NCI-H1694 treated with DMSO at 0.1 percent for 48 hours (cell line): Measurements from ENCODE around the gene F11.
"Not testable (repeated sequence)": the region's sequence is repeated elsewhere in the genome, so short reads cannot be mapped to it uniquely, and the experiment has no call there.

ENCODE experiments used
- DNase-seq: peaks from one replicate; lab custom pipeline; 2025; lab: John Stamatoyannopoulos, UW

Gene F11

DNA sequence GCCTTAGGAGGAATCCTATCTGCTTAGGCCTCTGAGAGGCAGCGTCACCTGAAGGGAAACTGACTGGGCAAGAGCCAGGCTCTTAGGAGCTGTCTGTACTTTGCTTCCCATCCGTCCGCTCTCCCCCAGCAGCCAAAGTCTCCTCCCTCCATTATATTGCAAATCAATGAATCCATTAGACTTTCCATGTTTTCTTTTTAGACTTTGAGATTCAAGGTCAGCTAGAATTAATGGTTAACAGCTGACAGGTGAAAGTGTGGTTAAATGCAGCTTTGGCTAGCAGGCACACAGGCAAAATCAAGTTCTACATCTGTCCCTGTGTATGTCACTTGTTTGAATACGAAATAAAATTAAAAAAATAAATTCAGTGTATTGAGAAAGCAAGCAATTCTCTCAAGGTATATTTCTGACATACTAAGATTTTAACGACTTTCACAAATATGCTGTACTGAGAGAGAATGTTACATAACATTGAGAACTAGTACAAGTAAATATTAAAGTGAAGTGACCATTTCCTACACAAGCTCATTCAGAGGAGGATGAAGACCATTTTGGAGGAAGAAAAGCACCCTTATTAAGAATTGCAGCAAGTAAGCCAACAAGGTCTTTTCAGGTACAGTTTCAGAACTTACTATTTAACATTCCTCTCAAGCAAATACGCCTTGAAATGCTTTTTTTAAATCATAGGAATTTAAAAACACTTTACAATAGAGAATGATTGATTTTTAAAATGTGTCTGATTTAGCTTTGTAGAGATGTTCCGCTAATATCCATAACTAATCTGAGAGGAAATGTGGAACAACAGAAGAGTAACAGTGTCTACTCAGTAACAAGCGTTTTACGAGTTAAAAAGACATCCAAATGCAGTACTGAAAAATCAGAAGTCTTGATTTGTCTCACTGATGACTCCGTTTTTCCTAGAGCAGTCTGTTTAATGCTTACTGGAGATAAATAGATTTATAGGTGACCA, at the start of gene F11:
TSS of gene F11 (plus strand) at position 507 of the 970 bp plus-strand sequence. CDS start 948 bp downstream, outside the sequence.
- DNase-seq: no peak

DNA sequence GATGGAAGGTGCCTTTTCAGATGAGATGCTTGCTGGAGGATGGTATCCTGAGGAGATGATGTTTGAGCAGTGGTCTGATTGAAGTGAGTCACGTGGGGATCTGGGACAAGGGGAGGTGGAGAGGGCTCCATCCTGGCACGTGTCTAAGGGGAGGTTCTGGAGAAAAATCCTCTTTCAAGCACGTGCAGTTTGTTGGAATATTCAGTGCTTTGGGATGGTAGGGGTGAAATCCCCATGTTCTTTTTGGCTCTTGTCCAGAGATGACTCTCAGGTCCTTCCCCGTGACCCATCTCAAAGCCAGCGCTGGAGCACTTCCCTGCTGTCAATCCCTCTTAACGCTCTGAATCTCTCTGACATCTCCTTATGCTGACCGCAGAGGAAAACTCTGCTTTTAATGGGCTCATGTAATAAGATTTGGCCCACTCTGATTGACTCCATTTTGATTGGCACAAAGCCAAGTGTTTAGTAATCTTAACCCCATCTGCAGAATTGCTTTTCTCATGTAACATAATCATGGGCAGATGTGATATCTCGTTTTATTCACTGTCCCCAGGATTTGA, 49.4 kb upstream of the F11 start:
- no peak for DNase-seq

DNA sequence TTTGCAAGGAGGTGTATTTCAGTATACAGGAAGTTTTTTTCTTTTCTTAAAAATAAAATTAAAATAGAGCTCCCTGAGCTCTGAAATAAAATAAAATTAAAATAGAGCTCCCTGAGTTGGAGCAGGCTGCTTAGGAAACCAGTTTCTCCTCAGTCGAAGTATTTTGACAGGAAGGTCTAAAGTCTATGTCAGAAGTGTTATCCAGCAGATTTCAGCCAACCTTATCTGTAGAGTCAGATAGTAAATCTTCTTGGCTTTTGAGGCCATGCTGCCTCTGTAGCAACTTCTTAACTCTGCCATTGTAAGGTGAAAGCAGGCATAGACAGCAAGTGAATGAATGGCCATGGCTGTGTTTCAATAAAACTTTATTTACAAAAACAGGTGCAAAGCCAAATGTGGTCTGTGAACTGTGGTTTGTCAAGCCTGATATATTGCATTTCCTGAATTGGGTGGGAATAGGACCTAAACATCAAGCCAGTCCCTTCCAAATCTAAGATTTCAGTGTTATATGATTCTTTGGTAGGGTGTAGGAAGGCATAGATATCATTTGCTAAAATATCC, 48.2 kb upstream of the F11 start:
- DNase-seq: no peak

DNA sequence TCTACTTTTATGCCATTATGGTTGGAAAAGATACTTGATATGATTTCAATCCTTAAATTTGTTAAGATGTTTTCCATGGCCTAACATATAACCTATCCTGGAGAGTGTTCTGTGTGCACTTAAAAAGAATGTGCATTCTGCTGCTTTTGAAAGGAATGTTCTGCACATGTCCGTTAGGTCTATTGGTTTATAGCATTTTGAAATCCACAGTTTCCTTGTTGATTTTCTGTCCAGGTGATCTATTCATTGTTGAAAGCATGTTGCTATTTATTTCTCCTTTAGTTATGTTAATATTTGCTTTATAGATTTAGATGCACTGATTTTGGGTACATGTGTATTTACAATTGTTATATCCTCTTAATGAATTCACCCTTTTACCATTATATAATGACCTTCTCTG, 44.4 kb upstream of the F11 start:
- DNase-seq: no peak

DNA sequence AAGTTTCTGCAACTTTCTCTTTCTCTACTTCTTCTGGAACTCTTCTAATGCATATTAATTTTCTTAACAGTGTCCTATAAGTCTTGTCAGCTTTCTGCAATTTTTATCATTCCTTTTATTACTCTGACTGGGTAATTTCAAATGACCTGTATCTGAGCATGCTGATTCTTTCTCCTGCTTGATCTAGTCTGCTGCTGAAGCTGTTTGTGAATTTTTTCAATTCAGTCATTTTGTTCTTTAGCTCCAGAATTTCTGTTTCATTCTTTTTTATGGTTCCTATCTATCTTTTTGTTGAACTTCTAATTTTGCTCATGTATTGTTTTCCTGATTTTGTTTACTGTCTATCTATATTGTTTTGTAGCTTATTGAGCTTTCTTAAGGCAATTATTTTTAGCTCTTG, 40.1 kb upstream of the F11 start:
- no peak for DNase-seq

DNA sequence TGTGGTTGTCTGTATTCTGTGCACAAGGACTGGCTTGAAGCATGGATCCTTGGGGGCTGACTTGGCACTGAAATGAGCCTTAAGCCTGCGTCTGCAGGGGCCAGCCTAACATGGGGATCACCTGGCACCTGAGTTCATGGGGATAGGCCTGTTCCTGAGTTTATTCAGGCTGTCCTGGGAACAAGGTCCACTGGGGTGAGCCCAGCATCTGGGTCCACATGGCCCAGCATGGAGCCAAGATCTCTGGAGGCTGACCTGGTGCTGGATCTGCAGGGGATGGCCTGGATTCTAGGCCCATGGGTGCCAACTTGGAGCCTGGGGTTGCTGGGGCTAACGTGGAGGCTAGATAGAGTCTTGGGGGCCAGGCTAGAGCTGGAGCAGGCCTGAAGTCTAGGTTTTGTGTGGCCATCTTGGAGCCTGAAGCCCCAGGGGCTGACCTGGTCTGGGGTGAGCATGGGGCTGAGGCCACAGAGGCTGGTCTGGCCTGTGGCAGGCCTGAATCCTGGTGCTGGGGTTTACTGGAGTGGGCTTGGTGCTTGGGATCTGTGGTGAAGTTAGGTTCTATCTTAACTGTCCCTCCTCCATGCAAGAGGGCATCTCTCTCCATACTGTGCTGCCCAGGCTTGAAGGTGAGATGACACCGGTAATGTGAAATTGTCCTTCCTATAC, 39.3 kb upstream of the F11 start:
- no peak for DNase-seq

DNA sequence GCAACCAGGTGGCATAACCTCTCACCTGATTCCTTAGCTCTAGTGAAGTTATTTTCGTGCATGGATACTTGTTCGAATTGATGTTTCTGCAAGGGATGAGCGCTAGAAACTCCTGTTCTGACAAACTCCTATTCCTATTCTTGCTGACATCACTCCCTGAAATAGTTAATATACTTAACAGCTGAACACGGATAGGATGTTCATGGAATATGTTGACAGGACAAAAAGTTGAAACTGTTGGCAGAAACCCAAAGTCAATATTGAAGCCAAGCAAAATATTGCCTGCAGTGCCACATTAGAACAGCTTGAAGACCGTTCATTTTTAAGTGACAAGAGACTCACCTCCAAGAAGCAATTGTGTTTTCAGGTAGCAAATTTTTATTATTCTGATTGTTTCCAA, 38.8 kb upstream of the F11 start, which contains the start of gene KLKB1:
TSS of gene KLKB1 (plus strand) at position 287 of the 400 bp plus-strand sequence. CDS start 689 bp downstream, outside the sequence.
- no peak for DNase-seq

DNA sequence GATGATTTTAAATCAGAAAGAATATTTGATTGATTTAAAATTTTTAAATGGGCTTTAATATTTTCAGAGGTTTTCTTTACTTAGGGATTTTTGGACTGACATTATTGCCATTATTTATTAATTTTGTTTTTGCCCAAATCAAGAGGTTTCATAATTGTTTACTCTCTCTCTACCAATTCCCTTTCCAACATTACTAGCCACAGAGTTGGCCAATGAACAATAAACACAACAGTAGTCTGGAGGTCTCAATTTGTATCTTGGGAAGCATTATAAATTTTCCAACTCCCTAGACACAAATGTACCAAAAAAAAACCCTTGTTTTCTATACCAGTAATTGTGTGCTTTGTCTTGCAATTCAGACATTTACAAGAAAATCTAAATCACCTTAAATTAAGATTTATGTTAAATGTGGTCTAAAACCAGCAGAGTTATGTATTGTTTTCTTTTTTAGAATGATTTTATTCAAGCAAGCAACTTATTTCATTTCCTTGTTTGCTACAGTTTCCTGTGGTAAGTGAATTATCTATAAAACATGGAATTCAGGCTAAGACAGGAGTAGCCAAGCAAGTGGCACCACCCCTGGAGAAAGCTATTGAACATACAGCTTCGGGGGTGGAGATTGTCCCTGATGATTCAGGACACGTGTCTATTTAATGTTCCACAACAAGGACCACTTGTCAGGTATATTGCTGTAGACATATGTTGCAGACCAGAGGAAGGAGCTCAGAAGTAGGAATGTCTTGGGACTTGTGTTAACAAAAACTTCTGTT, 38.1 kb upstream of the F11 start:
- no peak for DNase-seq

DNA sequence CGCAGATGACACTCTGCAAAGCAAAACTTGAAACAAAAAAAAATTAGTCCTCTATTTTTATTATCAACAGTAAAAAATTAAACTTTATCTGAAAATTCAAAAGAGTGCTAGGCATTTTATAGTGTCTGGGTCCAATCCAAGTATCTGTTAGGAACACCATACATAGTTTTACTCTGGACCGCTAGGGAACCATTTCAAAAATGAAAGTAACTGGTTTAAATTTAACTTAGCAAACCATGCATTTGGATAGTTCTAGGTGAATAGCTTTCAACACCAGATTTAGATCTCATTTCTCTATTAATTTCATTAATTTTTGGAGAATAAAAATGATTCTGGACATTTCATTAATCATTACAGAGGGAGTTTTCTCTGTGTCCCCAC, 37.5 kb upstream of the F11 start:
- DNase-seq: no peak

DNA sequence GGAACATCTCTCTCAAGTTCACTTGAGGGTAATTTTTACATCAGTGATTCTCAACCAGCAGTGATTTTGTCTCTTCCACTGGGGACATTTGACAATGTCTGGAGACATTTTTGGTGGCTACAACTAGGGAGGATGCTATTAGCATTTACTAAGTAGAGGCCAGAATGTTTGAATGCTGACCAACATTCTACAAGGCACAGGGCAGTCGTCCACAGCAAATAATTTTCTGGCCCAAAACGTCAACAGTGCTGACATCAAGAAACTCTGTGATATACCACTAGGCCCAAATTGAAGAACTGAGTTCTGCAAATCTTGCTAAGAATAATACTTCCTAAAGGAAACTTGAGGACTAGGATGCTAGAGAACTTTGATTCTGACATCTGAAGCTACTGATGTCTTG, 31.6 kb upstream of the F11 start:
- DNase-seq: no peak

DNA sequence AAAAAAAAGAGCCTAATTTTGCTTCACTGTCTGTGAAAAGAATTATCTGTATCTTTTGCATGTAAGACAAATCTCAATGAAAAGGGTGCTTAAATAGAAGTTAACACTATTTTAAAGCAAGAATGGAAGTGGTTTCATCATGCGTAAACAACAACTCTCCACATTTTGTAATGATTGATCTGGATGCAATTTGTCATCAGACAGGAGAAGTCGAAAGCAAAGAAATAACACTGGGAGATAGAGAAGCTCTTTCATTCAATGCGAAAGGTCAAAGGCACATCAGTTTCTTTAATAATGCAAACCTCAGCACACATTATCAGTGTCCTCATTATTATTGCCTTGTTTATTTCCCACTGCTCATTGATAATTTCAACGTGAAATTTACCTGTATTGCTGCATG, 29.9 kb upstream of the F11 start:
- no peak for DNase-seq

DNA sequence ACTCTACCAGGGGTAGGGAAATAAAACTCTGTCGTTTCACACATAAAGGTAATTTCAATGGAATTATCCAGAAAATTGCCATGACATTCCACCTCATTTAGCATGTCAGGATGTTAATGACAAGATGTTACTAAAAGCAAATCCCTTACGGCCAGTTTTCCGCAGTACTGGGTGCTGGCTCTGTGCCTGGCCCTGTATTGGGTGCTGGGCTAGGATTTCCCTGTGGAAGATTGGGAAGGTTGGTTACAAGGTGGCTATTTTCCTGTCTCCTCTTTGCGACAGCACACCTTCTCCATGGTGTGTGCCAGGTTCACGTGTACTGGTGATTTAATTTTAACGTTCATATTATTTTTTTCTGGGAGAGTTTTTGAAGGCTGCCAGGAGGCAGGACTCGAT, 25.5 kb upstream of the F11 start:
- no peak for DNase-seq

DNA sequence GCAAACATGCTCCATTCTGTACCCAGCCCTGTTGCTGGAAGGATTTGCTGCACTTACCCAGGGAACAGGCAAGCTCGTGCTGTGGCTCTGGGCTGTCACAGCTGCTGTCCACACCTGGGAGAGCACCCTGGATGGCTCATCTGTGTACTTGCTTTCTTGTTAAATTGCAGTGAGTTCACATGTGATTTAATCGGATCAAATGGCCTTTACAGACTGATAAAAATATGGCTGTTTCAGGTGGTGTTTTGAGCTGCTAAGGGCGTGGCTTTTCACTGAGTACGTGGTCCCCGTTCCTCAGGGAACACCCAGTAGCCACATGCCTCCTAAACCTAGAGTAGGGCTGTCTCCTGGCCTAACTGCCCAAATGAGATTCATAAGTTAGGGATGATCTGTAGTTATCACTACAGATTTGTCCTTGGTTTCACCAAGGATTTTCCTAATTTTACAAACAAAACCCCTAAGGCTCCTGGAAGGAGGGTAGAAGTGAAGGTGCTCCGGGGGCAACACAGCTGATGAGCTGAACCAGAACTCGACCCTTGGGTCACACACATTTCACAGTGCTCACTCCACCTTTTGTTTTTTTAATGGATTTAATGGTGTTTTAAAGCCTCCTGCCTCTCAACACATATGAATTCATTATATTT, 25.0 kb upstream of the F11 start:
- peak; percentile 99 for DNase-seq

DNA sequence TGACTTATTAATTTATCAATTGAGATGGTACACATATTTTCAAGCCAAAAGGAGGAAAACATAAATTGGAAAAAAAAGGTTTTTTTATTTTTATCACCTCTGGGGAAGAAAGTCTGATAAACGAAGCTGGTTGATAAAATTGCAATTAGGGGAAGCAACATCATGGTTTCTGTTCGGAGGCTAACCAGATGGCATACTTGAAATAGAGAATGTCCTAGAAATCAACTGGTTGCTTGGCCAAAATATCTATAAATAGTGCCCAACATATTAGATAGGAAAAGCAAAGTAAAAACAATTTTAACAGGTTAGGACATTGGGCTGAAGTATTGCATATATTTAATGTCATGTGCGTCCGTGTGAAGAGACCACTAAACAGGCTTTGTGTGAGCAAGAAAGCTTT, 24.4 kb upstream of the F11 start:
- no peak for DNase-seq

DNA sequence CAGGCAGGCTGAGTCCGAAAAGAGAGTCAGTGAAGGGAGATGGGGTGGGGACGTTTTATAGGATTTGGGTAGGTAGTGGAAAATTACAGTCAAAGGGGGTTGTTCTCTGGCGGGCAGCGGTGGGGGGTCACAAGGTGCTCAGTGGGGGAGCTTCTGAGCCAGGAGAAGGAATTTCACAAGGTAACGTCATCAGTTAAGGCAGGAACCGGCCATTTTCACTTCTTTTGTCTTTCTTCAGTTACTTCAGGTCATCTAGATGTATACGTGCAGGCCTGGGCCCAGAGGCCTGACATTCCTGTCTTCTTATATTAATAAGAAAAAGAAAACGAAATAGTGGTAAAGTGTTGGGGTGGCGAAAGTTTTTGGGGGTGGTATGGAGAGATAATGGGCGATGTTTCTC, 24.0 kb upstream of the F11 start:
- DNase-seq: not testable (repeated sequence)

DNA sequence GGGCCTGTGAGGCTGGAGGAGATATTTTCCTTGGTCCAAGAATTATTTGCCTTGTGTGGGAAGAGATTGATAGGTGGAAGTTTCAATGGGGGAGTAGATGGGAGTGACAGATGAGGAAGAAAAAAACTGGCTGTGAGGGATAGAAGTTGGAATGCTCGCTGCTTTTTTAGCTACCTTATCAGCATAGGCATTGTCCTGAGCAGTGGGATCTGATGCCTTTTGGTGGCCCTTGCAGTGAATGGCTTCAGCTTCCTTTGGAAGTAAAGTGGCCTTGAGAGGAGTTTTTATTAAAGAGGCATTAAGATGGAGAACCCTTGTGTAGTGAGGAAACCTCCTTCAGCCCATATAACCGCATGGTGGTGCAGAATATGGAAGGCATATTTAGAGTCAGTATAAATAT, 22.7 kb upstream of the F11 start:
- DNase-seq: no peak

DNA sequence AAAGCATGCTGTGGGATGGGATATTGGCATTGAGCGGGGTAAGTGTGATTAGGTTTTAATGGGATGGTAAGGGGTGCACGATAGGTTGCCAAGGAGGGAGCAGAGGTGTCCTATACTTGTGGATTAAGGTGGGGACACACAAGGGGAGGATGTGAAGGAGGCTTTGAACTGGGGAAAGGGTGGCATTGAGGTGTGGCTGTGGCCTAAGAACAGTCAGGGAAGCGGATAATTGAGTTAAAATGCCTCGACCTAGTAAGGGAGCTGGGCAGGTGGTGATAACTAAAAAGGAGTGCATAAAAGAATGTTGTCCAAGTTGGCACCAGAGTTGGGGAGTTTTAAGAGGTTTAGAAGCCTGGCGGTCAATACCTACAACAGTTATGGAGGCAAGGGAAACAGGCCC, 21.2 kb upstream of the F11 start:
- no peak for DNase-seq

DNA sequence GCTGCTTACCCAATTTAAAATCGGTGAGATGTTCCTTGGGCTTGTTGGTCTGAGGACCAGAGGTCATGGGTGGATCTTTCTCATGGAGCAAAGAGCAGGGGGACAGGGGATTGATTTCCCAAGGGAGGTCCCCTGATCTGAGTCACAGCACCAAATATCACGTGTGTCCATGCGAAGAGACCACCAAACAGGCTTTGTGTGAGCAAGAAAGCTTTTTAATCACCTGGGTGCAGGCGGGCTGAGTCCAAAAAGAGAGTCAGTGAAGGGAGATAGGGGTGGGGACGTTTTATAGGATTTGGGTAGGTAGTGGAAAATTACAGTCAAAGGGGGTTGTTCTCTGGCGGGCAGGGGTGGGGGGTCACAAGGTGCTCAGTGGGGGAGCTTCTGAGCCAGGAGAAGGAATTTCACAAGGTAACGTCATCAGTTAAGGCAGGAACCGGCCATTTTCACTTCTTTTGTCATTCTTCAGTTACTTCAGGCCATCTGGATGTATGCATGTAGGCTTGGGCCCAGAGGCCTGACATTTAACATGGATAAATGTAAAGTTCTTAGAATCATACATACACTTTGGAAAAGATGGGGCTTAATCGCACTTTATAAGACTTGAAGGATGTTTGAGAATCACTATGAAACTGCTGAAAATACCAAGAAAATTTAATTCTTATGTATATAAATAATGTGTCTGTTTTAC, 18.8 kb upstream of the F11 start:
- DNase-seq: not testable (repeated sequence)

DNA sequence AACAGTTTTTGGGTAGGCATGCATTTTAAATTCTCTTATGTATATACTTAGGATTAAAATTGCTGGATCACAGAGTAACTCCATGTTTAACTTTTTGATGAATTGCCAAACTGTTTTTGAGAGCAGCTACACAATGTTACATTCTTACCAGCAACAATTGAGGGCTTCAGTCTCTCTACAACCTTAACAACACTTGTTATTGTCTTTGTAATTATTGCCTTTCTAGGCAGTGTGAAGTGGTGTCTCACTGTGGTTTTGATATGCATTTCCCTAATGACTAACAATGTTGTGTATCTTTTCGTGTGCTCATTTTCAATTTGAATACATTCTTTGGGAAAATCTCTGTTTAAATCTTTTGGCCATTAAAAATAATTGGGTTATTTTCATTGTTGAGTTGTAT, 17.3 kb upstream of the F11 start:
- no peak for DNase-seq
